A549 (cell line): ENCODE results near the gene MRPL19. TPM values are rescaled to one million over a fixed set of nuclear protein-coding genes. Genes with fewer than 3 reads are reported as not detected.

ENCODE experiments used
- ATAC-seq, 2 experiments: fragments of 200-7000 bp in 1 of 2; fragments of >200 bp in 1 of 2; cut with Nextera tagmentation in 1 of 2; cut with Tn5 transposase in 1 of 2; 3 replicates each; pipeline versions ENCODE4 v1.8.0 to v1.9.1; 2018 to 2020; ENCODE audit warnings: mild to moderate bottlenecking in 1 of 2, moderate library complexity in 1 of 2
- CTCF ChIA-PET: fragments of 300-600 bp; sonication (Branson Sonifier 250); formaldehyde crosslinking; extraction: SDS; loops from one replicate; lab custom pipeline; 2021; ENCODE audit warnings: antibody characterized with exemption, inconsistent platforms; lab: Yijun Ruan, JAX
- POLR2A ChIA-PET: fragments of 350-600 bp; formaldehyde crosslinking; extraction: SDS; loops from one replicate; lab custom pipeline; 2021; ENCODE audit warnings: antibody characterized with exemption, inconsistent platforms; lab: Yijun Ruan, JAX
- DNase-seq, 2 experiments: peaks; one replicate each; pipeline versions ENCODE4 v3.0.0 to v3.0.0-alpha.2; 2011 to 2016; ENCODE audit warnings: low read depth in 1 of 2, low spot score in 1 of 2
- FAIRE-seq: peaks from 2 replicates; lab custom pipeline; 2011; peaks lifted over from hg19 to GRCh38; lab: Jason Lieb, UNC
- H3K27ac ChIP-seq, 2 experiments: fragments of >200 bp; sonication (Bioruptor Twin); formaldehyde crosslinking; 3 replicates each; pipeline ENCODE4 v1.5.1; 2016 to 2017
- H3K4me1 ChIP-seq: fragments of >200 bp; sonication (Bioruptor Twin); formaldehyde crosslinking; 3 replicates; pipeline ENCODE4 v1.6.1; 2016
- H3K4me2 ChIP-seq: fragments of >200 bp; sonication (Bioruptor Twin); formaldehyde crosslinking; 3 replicates; pipeline ENCODE4 v1.6.1; 2016
- H3K4me3 ChIP-seq: fragments of >200 bp; sonication (Bioruptor Twin); formaldehyde crosslinking; 3 replicates; pipeline ENCODE4 v1.5.1; 2016
- H3K9me3 ChIP-seq: fragments of >200 bp; sonication (Bioruptor Twin); formaldehyde crosslinking; 3 replicates; pipeline ENCODE4 v1.6.1; 2016
- ATOH8 ChIP-seq: fragments of 250-450 bp; sonication (Bioruptor Pico); IDR thresholded peaks from 2 replicates; pipeline ENCODE4 v1.5.0; 2020; ENCODE audit warnings: low read depth, mild to moderate bottlenecking, moderate library complexity
- CEBPB ChIP-seq, 2 experiments: fragments of >200 bp in 1 of 2; sonication (Bioruptor Twin) in 1 of 2; formaldehyde crosslinking in 1 of 2; IDR thresholded peaks; 2 replicates each; pipeline ENCODE4 v1.6.1; 2012 to 2016
- CTCF ChIP-seq: fragments of >200 bp; sonication (Bioruptor Twin); formaldehyde crosslinking; IDR thresholded peaks from 3 replicates; pipeline ENCODE4 v1.5.1; 2016
- E2F6 ChIP-seq: IDR thresholded peaks from 2 replicates; pipeline ENCODE4 v1.6.1; 2012; ENCODE audit warnings: low read depth, borderline replicate concordance
- ESRRA ChIP-seq: fragments of 150-350 bp; IDR thresholded peaks from 2 replicates; pipeline ENCODE4 v1.6.1; 2014; ENCODE audit warnings: mild to moderate bottlenecking, low read length, borderline replicate concordance
- FOSL2 ChIP-seq, 2 experiments: fragments of 450-650 bp in 1 of 2; fragments of >200 bp in 1 of 2; sonication (Bioruptor Twin) in 1 of 2; formaldehyde crosslinking; IDR thresholded peaks; 2 replicates each; pipeline versions ENCODE4 v1.5.0 to v1.6.1; 2016 to 2020; ENCODE audit warnings: mild to moderate bottlenecking in 1 of 2, moderate library complexity in 1 of 2
- GATA3 ChIP-seq: IDR thresholded peaks from 2 replicates; pipeline ENCODE4 v1.6.1; 2012; ENCODE audit warnings: borderline replicate concordance
- HEYL ChIP-seq: fragments of 250-450 bp; sonication (Bioruptor Pico); IDR thresholded peaks from 2 replicates; pipeline ENCODE4 v1.8.0; 2021; ENCODE audit warnings: mild to moderate bottlenecking, moderate library complexity
- KDM5A ChIP-seq: fragments of 200-600 bp; sonication (generic); IDR thresholded peaks from 2 replicates; pipeline ENCODE4 v1.6.1; 2016; ENCODE audit warnings: antibody characterized with exemption, mild to moderate bottlenecking
- NPAS2 ChIP-seq: fragments of 250-450 bp; sonication (Bioruptor Pico); IDR thresholded peaks from 2 replicates; pipeline ENCODE4 v1.8.0; 2022; ENCODE audit warnings: mild to moderate bottlenecking, moderate library complexity, borderline replicate concordance
- RAD21 ChIP-seq, 2 experiments: fragments of >200 bp in 1 of 2; sonication (Bioruptor Twin) in 1 of 2; formaldehyde crosslinking in 1 of 2; IDR thresholded peaks in 1 of 2; conservative IDR thresholded peaks in 1 of 2; 2 replicates in 1 of 2; 3 replicates in 1 of 2; pipeline ENCODE4 v1.6.1; 2012 to 2018; ENCODE audit warnings: inconsistent platforms in 1 of 2
- REST ChIP-seq: fragments of 200-600 bp; sonication (generic); IDR thresholded peaks from 2 replicates; pipeline ENCODE4 v1.6.1; 2016; ENCODE audit warnings: antibody characterized with exemption, mild to moderate bottlenecking, moderate library complexity
- TFCP2L1 ChIP-seq: fragments of 250-450 bp; sonication (Bioruptor Pico); IDR thresholded peaks from 2 replicates; pipeline ENCODE4 v1.5.0; 2021; ENCODE audit warnings: mild to moderate bottlenecking
- WGBS: methylation state at CpG from one replicate; pipeline ENCODE4 v1.1.6; 2017; ENCODE audit errors: missing lambda C conversion rate; 5-methylcytosine and 5-hydroxymethylcytosine counted together
- polyA plus RNA-seq, 4 experiments: library from polyadenylated mRNA; depleted of rRNA in 3 of 4; stranded (reverse); fragments of >200 nt; fragmentation: RNase III in 1 of 4; extraction: RNeasy Plus Mini Kit Qiagen cat#74134 plus additional on column Dnase treatment in 1 of 4; gene quantifications; 2 replicates in 3 of 4; 3 replicates in 1 of 4; pipeline ENCODE4 v1.2.3, GENCODE V29; 2011 to 2017

MRPL19 gene
- polyA plus RNA-seq, 2 of the 4 experiments (the other 2 are of a cell fraction) = 70.5 to 147 TPM

GRCh38 chr2:75612862-75613243, 33.7 kb upstream of the MRPL19 start:
- H3K27ac ChIP-seq = no peak overlapping the region
- H3K9me3 ChIP-seq = no peaks in the 10 kb centered on the region
- ChIA-PET CTCF (interaction anchor here (0.8 to 5.1 kb wide), 11 partner anchors 10 to 693 kb away, joined by 3 to 66 read pairs (median 4); partner anchors contain the start of gene TACR1), POLR2A (no interaction called here)
- DNase-seq (no peak), ATAC-seq (no peak), FAIRE-seq (no peak)
- WGBS = 54% methylated on average over 5 of the region's 5 CpGs
- H3K4me2 ChIP-seq = no peak overlapping the region
- peaks cover 8% of the 10 kb centered on the region; the same call in 2 of the 3 replicates for H3K4me1 ChIP-seq
- no peak overlapping the region for H3K4me3 ChIP-seq
- TF ChIP-seq CEBPB (IDR thresholded peaks at IDR 0.05) = no peak
- TF ChIP-seq HEYL (CRISPR knock-in tag) = no peak

GRCh38 chr2:75614162-75614651, 32.4 kb upstream of the MRPL19 start:
- FAIRE-seq = no peak
- WGBS = 58% methylated on average over 5 of the region's 5 CpGs
- Histone ChIP-seq H3K4me3 (no peak overlapping the region), H3K4me2 (no peak overlapping the region), H3K27ac (no peak overlapping the region), H3K9me3 (no peaks in the 10 kb centered on the region), H3K4me1 (no peaks in the 10 kb centered on the region)
- CTCF ChIA-PET = interaction anchor here (0.7 to 5.1 kb wide), 4 partner anchors 11 to 548 kb away, joined by 3 to 66 read pairs (median 11); no protein-coding TSS in a partner anchor
- POLR2A ChIA-PET = no interaction called here
- DNase-seq = no peak
- no peak for TF ChIP-seq GATA3
- TF ChIP-seq CTCF = no peak
- TF ChIP-seq REST = no peak
- no peak for TF ChIP-seq KDM5A
- no peak for TF ChIP-seq ATOH8 (CRISPR knock-in tag)
- no peak for TF ChIP-seq NPAS2 (CRISPR knock-in tag)
- ATAC-seq = no peak

GRCh38 chr2:75616406-75616805, 30.2 kb upstream of the MRPL19 start:
- no peak overlapping the region for H3K4me3 ChIP-seq
- FAIRE-seq = no peak
- no peak for DNase-seq
- no peak overlapping the region for H3K4me2 ChIP-seq
- H3K4me1 ChIP-seq = no peaks in the 10 kb centered on the region
- ChIA-PET POLR2A (no interaction called here), CTCF (interaction anchor here (0.9 to 5.1 kb wide), 5 partner anchors 11 to 151 kb away, joined by 3 to 66 read pairs (median 7); no protein-coding TSS in a partner anchor)
- H3K27ac ChIP-seq = no peak overlapping the region
- TF ChIP-seq ESRRA (no peak), TFCP2L1 (CRISPR knock-in tag) (no peak), FOSL2 (IDR thresholded peaks at IDR 0.05) (no peak), FOSL2 (CRISPR knock-in tag; IDR thresholded peaks at IDR 0.05) (no peak), RAD21 (conservative IDR thresholded peaks at IDR 0.05 in 1 of 2, IDR thresholded peaks at IDR 0.05 in 1 of 2) (no peak), E2F6 (no peak)
- no peak for ATAC-seq
- H3K9me3 ChIP-seq = no peaks in the 10 kb centered on the region
- WGBS = 76% methylated on average over 4 of the region's 4 CpGs
